HG03025 (cell line): ENCODE measurements around the gene LRRC41.
A peak's percentile ranks its signal among the peaks of the same experiment; 100 is the strongest.
"Not testable (repeated sequence)": the region's sequence is repeated elsewhere in the genome, so short reads cannot be mapped to it uniquely, and the experiment has no call there.

Experiments
- ATAC-seq: cut with Tn5 transposase; IDR thresholded peaks from one replicate; pipeline ENCODE4 v1.9.1; 2021; ENCODE audit warnings: mild to moderate bottlenecking, moderate library complexity; ENCODE audit not compliant: unreplicated experiment, low FRiP score

The LRRC41 gene

DNA sequence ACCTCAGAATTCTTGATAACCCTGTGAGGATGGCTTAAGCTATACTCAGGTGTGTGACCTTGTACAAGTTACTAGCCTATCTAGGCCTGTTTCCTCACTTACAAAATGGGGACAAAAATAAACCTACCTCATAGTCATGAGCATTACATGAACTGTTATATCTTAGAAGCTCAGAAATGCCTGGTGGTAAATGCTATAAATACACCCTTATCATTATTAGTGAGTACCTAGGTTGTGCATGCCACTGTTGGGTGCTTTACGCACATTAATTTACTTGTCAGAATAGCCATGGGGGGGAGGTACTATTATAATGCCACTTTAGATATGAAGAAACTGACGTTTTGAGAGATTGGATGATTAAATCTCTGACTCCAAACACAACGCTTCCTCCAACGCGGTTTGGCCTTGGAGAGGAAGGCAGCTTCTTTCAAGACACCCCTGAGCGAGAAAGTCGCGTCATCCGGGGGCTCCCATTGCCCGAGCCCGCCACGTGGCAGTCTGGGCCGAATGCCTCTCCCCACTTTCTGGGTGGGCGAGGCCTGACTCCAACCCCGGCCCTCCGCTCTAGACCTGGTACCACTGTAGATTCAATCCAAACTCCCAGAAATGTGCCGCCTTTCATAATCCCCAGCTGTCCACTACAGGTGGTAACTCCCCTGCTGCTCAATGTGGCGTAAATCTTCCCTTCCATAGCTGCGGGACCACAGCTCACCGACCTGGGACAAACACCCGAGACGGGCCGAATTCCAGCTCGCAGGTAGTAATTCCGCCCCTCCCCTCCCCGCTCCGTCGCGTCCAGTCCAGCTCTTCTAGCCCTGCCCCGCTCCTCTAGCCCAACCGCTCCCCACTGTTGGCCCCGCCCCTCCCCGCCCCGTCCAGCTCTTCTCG, 56.6 kb downstream of the LRRC41 start:
- ATAC-seq = peak; percentile 52

DNA sequence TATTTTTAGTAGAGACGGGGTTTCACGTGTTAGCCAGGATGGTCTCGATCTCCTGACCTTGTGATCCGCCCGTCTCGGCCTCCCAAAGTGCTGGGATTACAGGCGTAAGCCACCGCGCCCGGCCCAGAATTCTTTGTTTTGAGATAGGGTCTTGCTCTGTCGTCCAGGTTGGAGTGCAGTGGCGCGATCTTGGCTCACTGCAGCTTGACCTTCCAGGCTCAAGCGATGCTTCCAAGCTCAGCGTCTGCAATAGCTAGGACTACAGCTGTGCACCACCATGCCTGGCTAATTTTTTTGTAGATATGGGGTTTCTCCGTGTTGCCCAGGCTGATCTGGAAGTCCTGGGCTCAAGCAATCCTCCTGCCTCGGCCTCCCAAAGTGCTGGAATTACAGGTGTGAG, 57.3 kb downstream of the LRRC41 start:
- not testable (repeated sequence) for ATAC-seq

DNA sequence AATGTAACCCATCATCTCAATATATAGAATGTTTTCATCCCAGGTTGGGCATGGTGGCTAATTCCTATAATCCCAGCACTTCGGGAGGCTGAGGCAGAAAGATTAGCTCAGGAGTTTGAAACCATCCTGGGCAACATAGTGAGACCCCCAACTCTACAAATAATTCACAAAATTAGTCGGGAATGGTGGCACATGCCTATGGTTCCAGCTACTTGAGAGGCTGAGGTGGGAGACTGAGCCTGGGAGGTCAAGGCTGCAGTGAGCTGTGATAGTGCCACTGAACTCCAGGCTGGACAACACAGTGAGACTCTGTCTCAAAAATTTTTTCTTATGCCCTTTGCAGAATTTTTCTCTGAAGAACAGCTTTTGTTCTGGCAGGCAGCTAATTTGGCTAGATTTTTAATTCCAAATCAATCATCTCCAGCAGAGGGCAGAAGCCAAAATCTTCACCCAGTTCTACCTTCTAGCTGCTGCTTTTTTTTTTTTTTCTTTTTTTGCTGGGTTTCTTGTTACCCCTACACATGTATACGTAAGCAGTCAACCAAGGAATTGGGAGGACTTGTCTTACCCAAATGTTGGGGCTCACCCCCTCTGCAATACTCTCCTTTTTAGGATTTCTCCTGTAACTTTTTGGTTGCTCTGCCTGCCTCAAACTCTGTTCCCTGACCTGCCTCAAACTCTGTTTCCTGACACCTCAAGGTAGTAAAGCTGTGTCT, 58.6 kb downstream of the LRRC41 start:
- no peak for ATAC-seq

DNA sequence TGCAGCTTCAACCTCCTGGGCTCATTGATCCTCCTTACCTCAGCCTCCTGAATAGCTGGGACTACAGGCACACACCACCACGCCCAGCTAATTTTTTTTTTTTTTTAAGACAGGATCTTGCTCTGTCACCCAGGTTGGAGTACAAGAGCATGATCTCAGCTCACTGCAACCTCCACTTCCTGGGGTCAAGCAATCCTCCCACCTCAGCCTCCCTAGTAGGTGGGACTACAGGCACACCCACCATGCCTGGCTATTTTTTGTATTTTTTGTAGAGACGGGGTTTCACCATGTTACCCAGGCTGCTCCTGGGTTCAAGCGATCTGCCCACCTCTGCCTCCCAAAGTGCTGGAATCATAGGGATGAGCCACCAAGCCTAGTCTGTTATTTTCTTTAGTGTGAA, 59.6 kb downstream of the LRRC41 start:
- not testable (repeated sequence) for ATAC-seq

DNA sequence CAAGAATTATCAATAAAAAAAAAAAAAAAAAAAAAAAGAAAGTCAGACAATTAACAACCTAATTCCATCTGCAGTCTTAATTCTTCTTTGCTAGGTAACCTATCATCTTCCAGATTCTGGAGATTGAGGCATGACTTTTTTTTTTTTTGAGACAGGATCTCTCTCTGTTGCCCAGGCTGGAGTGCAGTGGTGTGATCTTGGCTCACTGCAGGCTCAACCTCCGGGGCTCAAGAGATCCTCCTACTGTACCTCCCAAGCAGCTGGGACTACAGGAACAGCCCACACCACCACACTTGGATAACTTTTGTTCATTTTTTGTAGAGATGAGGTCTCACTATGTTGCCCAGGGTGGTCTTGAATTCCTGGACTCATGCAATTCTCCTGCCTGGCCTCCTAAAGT, 60.5 kb downstream of the LRRC41 start:
- ATAC-seq = no peak

DNA sequence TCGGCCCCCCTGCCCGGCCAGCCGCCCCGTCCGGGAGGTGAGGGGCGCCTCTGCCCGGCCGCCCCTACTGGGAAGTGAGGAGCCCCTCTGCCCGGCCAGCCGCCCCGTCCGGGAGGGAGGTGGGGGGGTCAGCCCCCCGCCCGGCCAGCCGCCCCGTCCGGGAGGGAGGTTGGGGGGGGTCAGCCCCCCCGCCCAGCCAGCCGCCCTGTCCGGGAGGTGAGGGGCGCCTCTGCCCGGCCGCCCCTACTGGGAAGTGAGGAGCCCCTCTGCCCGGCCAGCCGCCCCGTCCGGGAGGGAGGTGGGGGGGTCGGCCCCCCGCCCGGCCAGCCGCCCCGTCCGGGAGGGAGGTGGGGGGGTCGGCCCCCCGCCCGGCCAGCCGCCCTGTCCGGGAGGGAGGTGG, 61.7 kb downstream of the LRRC41 start:
- not testable (repeated sequence) for ATAC-seq

DNA sequence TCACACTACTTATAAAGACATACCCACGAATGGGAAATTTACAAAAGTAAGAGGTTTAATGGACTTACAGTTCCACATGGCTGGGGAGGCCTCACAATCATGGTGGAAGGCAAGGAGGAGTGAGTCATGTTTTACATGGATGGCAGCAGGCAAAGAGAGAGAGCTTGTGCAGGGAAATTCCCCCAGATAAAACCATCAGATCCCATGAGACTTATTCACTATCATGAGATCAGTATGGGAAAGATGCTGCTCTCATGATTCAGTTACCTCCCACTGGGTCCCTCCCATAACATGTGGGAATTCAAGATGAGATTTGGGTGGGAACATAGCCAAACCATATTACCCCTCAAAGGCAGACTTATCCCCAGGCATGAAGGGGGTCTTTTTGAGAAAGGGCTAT, 64.6 kb downstream of the LRRC41 start:
- ATAC-seq = not testable (repeated sequence)

DNA sequence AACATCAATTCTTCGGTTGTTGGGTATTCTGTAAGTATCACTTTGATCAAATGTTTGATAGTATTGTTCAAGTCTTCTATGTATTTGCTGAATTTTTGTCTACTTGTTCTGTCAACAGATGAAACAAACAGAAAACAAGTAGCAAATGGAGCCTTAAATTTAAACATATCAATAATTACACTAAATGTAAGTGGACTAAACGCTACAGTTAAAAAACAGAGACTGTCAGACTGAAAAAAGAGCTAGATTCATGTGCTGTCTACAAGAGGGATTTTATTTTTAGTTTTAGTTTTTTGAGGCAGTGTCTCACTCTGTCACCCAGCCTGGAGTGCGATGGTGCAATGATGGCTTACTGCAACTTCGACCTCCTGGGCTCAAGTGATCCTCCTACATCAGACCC, 66.5 kb downstream of the LRRC41 start:
- no peak for ATAC-seq

DNA sequence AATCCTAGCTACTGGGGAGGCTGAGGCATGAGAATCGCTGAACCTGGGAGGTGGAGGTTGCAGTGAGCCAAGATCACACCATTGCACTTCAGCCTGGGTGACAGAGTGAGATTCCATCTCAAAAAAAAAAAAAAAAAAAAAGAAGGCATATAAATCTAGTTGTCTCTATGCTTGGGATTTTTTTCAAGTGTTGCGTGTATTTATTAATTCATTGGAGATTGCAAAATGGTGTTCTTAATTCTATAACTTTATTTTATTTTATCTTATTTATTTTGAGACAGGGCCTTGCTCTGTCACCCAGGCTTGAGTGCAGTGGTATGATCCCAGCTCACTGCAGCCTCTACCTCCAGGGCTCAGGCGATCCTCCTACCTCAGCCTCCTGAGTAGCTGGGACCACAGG, 72.2 kb downstream of the LRRC41 start:
- ATAC-seq = not testable (repeated sequence)
